Activated B cell treated with CpG ODN at 0.5 μM for 24 hours (primary cell): ENCODE results near the gene ESRRA. TPM values are rescaled to one million over a fixed set of nuclear protein-coding genes. Genes with fewer than 3 reads are reported as not detected.

Experiments
- ATAC-seq: fragments of 200-7000 bp; cut with Tn5 transposase; one replicate; pipeline ENCODE4 v1.10.0; 2021; ENCODE audit warnings: low read depth, mild to moderate bottlenecking, moderate library complexity
- CTCF ChIA-PET: fragments of 350-600 bp; sonication (Branson Sonifier 250); formaldehyde crosslinking; loops from one replicate; lab custom pipeline; 2021; ENCODE audit warnings: antibody characterized with exemption; lab: Charles Lee
- POLR2A ChIA-PET: fragments of 350-600 bp; sonication (Branson Sonifier 250); formaldehyde crosslinking; loops from one replicate; lab custom pipeline; 2021; ENCODE audit warnings: antibody characterized with exemption; lab: Charles Lee
- DNase-seq: peaks from one replicate; pipeline ENCODE4 v3.0.0; 2022
- H3K27ac Mint-ChIP-seq: one replicate; pipeline ENCODE4 v1.8.0; 2020; ENCODE audit warnings: mixed read lengths
- H3K27me3 Mint-ChIP-seq: one replicate; pipeline ENCODE4 v1.8.0; 2021; ENCODE audit warnings: mixed read lengths
- H3K36me3 Mint-ChIP-seq: one replicate; pipeline ENCODE4 v1.8.0; 2021; ENCODE audit warnings: low read depth, mixed read lengths
- H3K4me1 Mint-ChIP-seq: one replicate; pipeline ENCODE4 v1.8.0; 2021; ENCODE audit warnings: mixed read lengths
- H3K4me3 Mint-ChIP-seq: one replicate; pipeline ENCODE4 v1.8.0; 2020; ENCODE audit warnings: mild to moderate bottlenecking, mixed read lengths
- H3K9me3 Mint-ChIP-seq: one replicate; pipeline ENCODE4 v1.8.0; 2020; ENCODE audit warnings: mixed read lengths
- intact Hi-C: fragments of 100-400 bp; cut with micrococcal nuclease; formaldehyde crosslinking; loops from one replicate; pipeline ENCODE4 v1.15.1; 2024
- total RNA-seq: library from RNA; stranded (reverse); gene quantifications from 2 replicates; pipeline ENCODE4 v1.2.3, GENCODE V29; 2022
- TF ChIP-seq, protein P1 (sequence below): fragments of 200-600 bp; IDR thresholded peaks from one replicate; pipeline ENCODE4 v1.8.0; 2022; ENCODE audit warnings: antibody characterized with exemption, mild to moderate bottlenecking

The ESRRA gene
- total RNA-seq, 1 donor from 2014 or later, result 48.3 TPM

- CTCF ChIA-PET, result no interaction called here
- H3K27ac Mint-ChIP-seq, result no peak overlapping the region
Measured at GRCh38 chr11:64278576-64279190, 26.6 kb upstream of the ESRRA start.

GRCh38 chr11:64281957-64282770, 23.2 kb upstream of the ESRRA start:
- TF ChIP-seq, protein P1, sequence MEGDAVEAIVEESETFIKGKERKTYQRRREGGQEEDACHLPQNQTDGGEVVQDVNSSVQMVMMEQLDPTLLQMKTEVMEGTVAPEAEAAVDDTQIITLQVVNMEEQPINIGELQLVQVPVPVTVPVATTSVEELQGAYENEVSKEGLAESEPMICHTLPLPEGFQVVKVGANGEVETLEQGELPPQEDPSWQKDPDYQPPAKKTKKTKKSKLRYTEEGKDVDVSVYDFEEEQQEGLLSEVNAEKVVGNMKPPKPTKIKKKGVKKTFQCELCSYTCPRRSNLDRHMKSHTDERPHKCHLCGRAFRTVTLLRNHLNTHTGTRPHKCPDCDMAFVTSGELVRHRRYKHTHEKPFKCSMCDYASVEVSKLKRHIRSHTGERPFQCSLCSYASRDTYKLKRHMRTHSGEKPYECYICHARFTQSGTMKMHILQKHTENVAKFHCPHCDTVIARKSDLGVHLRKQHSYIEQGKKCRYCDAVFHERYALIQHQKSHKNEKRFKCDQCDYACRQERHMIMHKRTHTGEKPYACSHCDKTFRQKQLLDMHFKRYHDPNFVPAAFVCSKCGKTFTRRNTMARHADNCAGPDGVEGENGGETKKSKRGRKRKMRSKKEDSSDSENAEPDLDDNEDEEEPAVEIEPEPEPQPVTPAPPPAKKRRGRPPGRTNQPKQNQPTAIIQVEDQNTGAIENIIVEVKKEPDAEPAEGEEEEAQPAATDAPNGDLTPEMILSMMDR, result no peak
- DNase-seq (no peak), ATAC-seq (no peak)
- no peak overlapping the region for H3K27ac Mint-ChIP-seq
- intact Hi-C loops, result no loop called here
- peaks cover 20% of the 10 kb centered on the region for H3K4me1 Mint-ChIP-seq
- no peaks in the 10 kb centered on the region for H3K9me3 Mint-ChIP-seq
- ChIA-PET CTCF (interaction anchor here (1.3 to 1.5 kb wide), 2 partner anchors 10 to 73 kb away, joined by 3 to 4 read pairs; no protein-coding TSS in a partner anchor), POLR2A (interaction anchor here (1.2 to 5.8 kb wide), 2 partner anchors 12 to 77 kb away, joined by 3 to 119 read pairs; no protein-coding TSS in a partner anchor)
- no peaks in the 10 kb centered on the region for H3K27me3 Mint-ChIP-seq
- H3K36me3 Mint-ChIP-seq, result peaks cover 22% of the 10 kb centered on the region
- H3K4me3 Mint-ChIP-seq, result no peak overlapping the region

More at GRCh38 chr11:64278576-64279190, 26.6 kb upstream of the ESRRA start:
- DNase-seq (no peak), ATAC-seq (no peak)
- Mint-ChIP-seq H3K4me1 (peaks cover 10% of the 10 kb centered on the region), H3K4me3 (no peak overlapping the region), H3K27me3 (no peaks in the 10 kb centered on the region), H3K9me3 (no peaks in the 10 kb centered on the region), H3K36me3 (peaks cover 30% of the 10 kb centered on the region)
- POLR2A ChIA-PET, result no interaction called here
- intact Hi-C loops, result no loop called here
- TF ChIP-seq, protein P1, result no peak

DNA sequence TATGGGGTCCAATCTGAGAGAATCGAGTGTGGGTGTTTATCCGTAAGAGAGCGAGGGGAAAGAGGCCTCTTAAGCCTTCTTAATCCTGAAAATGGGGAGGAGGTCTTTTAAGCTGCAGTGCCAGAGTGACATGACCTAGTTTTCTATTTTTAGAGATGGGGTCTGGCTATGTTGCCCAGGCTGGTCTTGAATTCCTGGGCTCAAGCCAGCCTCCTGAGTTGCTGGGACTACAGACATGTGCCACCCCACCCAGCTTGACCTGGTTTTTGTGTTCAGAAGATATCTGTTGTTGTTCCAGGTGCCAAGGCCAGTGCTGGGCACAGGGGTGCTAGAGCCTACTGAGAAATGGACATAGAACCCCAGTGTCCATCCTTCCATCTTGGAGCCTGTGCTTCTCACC, 22.2 kb upstream of the ESRRA start:
- ChIA-PET POLR2A (interaction anchor here (1.1 to 5.8 kb wide), 7 partner anchors 7 to 97 kb away, joined by 3 to 119 read pairs (median 16); partner anchors contain the start of genes ESRRA, FERMT3, FKBP2 and STIP1), CTCF (interaction anchor here (1.0 to 2.6 kb wide), 4 partner anchors 9 to 31 kb away, joined by 3 to 10 read pairs (median 5); no protein-coding TSS in a partner anchor)
- intact Hi-C loops, result no loop called here
- ATAC-seq (no peak), DNase-seq (no peak)
- Mint-ChIP-seq H3K27ac (no peak overlapping the region), H3K4me3 (peak overlapping the region; percentile 89), H3K27me3 (no peaks in the 10 kb centered on the region), H3K36me3 (peaks cover 20% of the 10 kb centered on the region), H3K4me1 (peaks cover 20% of the 10 kb centered on the region), H3K9me3 (no peaks in the 10 kb centered on the region)
- TF ChIP-seq, protein P1, result no peak

GRCh38 chr11:64284048-64284961, 21.0 kb upstream of the ESRRA start, which contains the start of gene BAD:
TSS of gene BAD (minus strand) at chr11:64284665. CDS start at chr11:64284368, 297 bp downstream.
- Mint-ChIP-seq H3K27me3 (no peaks in the 10 kb centered on the region), H3K9me3 (no peaks in the 10 kb centered on the region), H3K36me3 (peaks cover 14% of the 10 kb centered on the region), H3K4me3 (peak within 1 kb of the TSS; percentile 90), H3K27ac (peak within 1 kb of the TSS; percentile 92), H3K4me1 (peaks cover 20% of the 10 kb centered on the region)
- TF ChIP-seq, protein P1, result no peak
- intact Hi-C loops, result loop anchor here (1.0 to 2.0 kb wide), 3 partner anchors 33 to 58 kb away; partner anchors contain the start of genes CCDC88B, NUDT22, PLCB3 and TRPT1
- CTCF ChIA-PET, result interaction anchor here (1.0 to 2.6 kb wide), 10 partner anchors 13 to 80 kb away, joined by 3 to 11 read pairs (median 4); partner anchors contain the start of genes CATSPERZ and PRDX5
- DNase-seq (peak; percentile 80), ATAC-seq (peak; percentile 79)
- POLR2A ChIA-PET, result interaction anchor here (0.5 to 5.8 kb wide), 21 partner anchors 9 to 1223 kb away, joined by 3 to 119 read pairs (median 5); partner anchors contain the start of genes CCDC88B, ESRRA, FERMT3 and FKBP2
